Glomerular visceral epithelial cell (primary cell): ENCODE data around the gene SIGLEC11.
A peak's percentile ranks its signal among the peaks of the same experiment; 100 is the strongest.
"Not testable (repeated sequence)": the region's sequence is repeated elsewhere in the genome, so short reads cannot be mapped to it uniquely, and the experiment has no call there.

Source experiments
- DNase-seq: peaks from one replicate; pipeline ENCODE4 v3.0.0-alpha.2; 2016; ENCODE audit errors: extremely low spot score

The SIGLEC11 gene

DNA sequence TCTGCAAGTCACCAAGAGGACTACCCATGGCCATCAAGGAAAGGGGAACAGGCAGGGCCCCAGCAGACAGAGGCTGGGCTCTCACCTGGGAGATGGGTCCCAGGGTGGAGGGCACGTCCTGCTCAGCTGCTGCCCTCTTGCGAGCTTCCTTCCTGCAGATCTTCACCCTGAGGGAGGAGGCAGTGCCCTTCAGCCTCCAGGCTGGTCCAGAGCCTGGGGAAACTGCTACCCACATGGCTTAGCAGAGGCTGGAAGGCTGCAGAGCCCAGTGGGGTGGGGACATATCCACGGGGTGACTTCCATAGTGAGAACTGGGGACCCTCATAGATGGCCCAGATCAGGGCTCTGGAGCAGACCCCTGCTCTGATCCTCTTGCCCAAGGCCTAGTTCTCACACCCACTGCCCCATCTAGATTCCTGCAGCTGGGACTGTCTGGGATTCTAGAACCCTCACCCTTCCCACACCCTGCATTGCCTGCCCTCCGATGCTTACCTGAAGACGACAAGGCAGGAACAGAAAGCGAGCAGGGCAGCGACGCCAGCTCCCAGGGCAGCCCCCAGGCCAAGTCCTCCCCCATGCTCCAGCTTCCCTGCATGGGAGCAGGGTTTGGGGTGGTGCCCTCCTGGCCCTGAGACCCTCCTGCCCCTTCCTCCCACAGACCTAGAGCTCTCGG is 9.0 kb downstream of the SIGLEC11 start:
- no peak for DNase-seq

- DNase-seq: no peak
Measured at GRCh38 chr19:49950956-49951526, 9.9 kb downstream of the SIGLEC11 start.

- no peak for DNase-seq
Measured at GRCh38 chr19:49950590-49950948, 10.4 kb downstream of the SIGLEC11 start.

DNA sequence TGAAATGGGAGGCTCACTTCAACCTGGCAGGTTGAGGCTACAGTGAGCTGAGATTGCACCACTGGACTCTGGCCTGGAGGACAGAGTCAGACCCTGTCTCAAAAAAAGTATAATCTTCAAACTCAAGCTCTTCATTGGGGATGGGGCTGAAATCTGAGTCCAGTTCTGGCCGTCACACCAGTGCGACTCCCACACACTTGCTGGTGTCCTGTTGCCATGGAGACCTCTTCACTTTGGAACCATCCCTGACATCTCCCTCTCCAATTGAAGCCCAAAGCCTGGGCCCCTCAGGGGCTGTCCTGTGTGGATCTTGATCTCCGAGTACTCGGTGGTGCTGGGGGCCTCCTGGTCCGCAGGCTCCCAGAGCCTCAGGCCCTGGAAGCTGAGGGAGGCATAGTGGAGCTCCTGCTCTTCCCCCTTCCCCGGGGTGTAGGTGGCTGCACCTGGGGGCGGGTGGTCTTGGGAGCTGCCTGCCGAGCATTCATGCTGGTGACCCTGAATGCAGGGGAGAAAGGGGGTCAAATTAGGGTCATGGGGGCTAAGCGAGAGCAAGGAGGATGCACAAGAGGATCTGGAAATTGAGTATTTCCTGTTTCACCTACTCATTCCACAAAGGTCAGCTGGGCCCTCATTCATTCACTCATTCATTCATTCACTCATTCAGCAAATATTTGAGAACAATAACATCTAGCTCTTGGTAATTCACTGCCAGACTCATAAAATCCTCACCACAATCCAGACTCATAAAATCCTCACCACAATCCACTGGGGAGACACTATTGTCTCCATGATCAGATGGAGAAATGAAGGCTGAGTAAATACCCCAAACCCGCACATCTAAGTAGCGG is 11.0 kb downstream of the SIGLEC11 start:
- no peak for DNase-seq

- DNase-seq: no peak
Measured at GRCh38 chr19:49946415-49946814, 14.6 kb downstream of the SIGLEC11 start.

GRCh38 chr19:49944567-49944966 is 16.4 kb downstream of the SIGLEC11 start:
- DNase-seq: not testable (repeated sequence)

DNA sequence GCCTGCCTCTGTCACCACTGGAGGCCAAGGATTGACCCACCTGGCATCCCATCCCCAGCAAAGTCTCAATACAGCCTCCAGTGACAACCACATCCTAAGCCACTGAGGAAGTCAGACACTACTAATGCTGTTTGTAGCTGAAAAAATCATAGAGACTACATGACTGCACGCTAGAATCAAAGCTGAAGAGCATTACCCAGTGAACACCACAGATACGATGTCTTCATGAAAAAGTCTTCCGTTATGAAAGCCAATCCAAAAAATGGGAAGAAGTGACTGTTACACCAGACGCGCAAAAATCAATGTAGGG is 20.5 kb downstream of the SIGLEC11 start:
- DNase-seq: no peak

DNA sequence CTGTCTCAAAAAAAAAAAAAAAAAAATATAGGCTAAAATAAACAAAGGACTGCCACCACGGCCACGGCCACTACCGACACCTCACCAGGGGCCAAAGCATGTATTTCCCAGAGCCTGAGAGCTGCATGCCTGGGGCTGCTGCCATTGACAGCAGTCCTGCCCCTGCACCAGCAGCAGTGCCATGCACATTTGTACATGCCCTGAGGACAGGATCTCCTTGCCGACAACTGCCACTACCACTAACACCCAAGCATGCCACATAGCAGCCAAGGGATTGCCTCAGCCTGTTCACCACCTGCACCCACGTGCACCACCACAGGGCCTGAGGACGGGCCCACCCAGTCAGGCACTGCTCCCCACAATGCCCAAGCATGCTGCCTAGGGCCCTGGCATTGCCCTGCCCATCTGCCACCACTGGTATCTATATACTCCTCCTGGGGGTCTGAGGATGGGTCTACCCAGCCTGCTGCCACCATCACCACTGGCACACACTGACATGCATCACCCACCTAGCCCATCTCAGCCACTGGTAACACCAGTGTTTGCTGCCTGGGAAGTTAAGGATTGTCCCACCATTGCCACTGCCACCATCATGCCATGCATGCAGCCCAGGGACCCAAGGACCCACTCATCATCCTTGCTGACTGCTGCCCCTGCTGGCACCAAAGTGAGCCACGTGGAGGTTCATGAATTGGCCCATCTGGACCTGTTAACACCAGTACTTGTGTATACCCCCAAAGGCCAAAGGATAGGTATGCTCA is 21.1 kb downstream of the SIGLEC11 start:
- no peak for DNase-seq

- DNase-seq: no peak
Measured at GRCh38 chr19:49938662-49939061, 22.3 kb downstream of the SIGLEC11 start.

- peak; percentile 77 for DNase-seq
Measured at GRCh38 chr19:49937750-49938381, 23.1 kb downstream of the SIGLEC11 start.

DNA sequence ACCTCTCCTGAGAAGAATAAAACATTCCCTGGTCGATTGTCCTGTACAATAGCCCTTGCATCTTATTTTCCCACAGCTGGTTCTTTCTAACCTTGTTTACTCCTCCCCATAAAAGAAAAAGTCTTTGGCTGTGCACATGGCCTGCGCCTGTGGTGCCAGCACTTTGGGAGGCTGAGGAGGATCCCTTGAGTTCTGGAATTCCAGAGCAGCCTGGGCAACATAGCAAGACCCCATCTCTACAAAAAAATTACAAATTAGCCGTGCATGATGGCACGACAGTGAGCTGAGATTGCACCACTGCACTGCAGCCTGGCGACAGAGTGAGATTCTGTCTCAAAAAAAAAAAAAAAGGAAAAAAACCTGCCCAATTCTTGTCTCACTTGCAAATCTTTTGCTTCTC is 24.4 kb downstream of the SIGLEC11 start:
- DNase-seq: no peak

- no peak for DNase-seq
Measured at GRCh38 chr19:49933643-49934042, 27.3 kb downstream of the SIGLEC11 start.

- no peak for DNase-seq
Measured at GRCh38 chr19:49932731-49933131, 28.2 kb downstream of the SIGLEC11 start.

- peak; percentile 40 for DNase-seq
Measured at GRCh38 chr19:49932041-49932451, 28.9 kb downstream of the SIGLEC11 start.

DNA sequence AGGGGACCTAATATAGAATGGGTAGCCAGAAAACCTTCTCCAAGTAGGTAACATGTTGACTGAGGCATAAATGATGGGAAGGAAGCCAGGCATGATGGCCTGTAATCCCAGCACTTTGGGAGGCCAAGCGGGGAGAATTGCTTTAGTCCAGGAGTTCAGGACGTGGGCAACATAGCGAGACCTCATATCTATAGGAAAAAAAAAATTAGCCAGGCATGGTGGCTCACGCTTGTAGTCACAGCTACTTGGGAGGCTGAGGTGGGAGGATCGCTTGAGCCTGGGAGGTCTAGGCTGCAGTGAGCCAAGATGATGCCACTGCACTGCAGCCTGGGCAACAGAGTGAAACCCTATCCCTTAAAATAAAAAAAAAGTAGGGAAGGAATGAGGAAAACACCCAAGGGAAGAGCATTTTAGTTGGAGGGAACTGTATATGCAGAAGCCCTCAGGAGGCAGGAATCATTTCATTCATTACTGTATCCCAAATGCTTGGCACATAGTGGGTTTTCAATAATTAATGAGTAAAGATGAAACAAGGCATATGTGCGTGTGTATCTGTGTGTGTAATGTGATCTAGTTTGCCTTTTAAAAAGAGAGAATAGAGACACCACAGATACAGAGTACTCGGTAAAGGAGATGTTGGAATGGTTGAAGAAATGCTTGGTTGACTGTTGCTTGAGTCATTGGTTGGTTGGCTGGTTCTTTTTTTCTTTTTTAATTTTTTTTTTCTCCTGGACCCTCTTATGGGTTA is 29.5 kb downstream of the SIGLEC11 start:
- no peak for DNase-seq

GRCh38 chr19:49930483-49931011 is 30.4 kb downstream of the SIGLEC11 start:
- no peak for DNase-seq

GRCh38 chr19:49929611-49930482 is 31.1 kb downstream of the SIGLEC11 start:
- peak; percentile 96 for DNase-seq

DNA sequence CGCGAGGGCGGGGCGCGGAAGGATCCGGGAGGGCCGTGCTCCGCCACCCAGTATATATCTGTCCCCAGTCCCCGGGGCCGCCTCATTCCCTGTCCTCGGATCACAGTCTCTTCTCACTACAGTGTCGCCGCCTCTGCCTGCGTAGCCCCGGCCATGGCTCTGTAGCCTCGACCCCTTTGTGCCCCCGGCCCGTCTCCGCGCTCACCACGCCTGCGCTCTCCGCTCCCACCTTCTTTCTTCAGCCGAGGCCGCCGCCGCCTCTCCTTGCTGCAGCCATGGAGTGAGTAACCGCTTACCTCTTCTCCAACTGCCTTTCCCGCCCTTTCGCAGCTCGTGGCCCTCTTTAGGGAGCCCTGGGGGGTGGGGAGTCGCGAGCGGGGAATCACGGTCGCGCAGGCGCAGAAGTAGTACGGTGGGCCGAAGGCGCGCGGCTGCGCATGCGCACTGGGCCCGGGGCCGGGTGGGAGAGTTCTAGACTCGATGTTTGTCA is 31.8 kb downstream of the SIGLEC11 start, which contains the start of the genes ATF5 and NUP62:
ATF5 (plus strand) TSS at position 85 of the 490 bp plus-strand sequence. CDS start 1,646 bp downstream, outside the sequence.
NUP62 (minus strand) TSS at position 384 of the 490 bp plus-strand sequence. CDS start 19,697 bp downstream, outside the sequence.
- DNase-seq: peak; percentile 93

DNA sequence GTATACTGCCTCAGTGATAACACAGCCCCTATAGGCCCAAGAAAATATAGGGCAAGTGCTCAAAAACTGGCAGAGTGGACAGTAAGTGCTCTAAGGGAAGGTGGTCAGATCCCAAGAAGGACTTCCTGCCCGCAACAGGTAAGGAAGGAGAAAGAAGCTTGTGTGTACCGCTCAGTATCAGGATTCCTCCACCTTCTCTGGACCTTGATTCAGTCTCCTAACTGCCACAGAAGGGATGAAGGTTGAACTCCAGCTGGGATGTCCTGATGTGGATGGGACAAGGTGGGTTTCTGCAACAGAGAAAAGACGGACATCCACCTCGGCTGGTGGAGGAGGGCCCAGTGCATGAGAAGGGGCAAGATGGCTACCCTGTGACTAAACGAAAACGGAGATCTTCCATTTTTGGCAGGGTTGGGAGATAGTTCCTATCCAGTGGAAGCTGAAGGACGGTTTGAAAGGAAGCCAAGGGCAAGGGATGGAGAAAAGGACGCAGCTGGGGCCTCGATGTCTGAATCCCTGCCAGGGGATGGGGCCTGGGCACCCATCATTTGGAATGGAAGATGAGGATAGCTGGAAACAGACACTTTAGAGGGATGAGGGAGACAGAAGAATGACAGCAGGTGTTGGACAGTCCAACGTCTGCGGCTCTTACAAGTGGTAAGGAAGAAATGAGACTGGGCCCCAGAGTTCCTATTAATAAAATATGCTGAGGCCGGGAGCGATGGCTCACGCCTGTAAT is 33.3 kb downstream of the SIGLEC11 start:
- DNase-seq: no peak
